ENCODE measurements around the gene ELK3.

- TF ChIP-seq CTCF (IDR thresholded peaks at IDR 0.05) (no peak), POLR2A (IDR thresholded peaks at IDR 0.05) (no peak)
Observed at GRCh38 chr12:96177013-96177412, 17.2 kb upstream of the ELK3 start.

All from body of pancreas (tissue), 4 donors.